CD4-positive, alpha-beta memory T cell (primary cell): ENCODE measurements around the gene CISH. TPM values are rescaled to one million over a fixed set of nuclear protein-coding genes. Genes with fewer than 3 reads are reported as not detected.

Experiments
- CTCF ChIA-PET: fragments of 350-600 bp; sonication (Branson Sonifier 250); formaldehyde crosslinking; loops from one replicate; lab custom pipeline; 2021; ENCODE audit warnings: inconsistent platforms; ENCODE audit not compliant: partially characterized antibody; lab: Charles Lee
- POLR2A ChIA-PET: fragments of 350-600 bp; sonication (Branson Sonifier 250); formaldehyde crosslinking; loops from one replicate; lab custom pipeline; 2021; ENCODE audit not compliant: partially characterized antibody; lab: Charles Lee
- DNase-seq, 5 donors: peaks; one replicate each; pipeline versions ENCODE4 v3.0.0 to v3.0.0-alpha.2; 2020 to 2022; ENCODE audit warnings: mixed read lengths in 1 of 5
- H3K27ac ChIP-seq: one replicate; pipeline ENCODE4 v1.7.0; 2013; ENCODE audit warnings: low read depth, low read length
- H3K27me3 ChIP-seq: 2 replicates; pipeline ENCODE4 v1.7.0; 2013; ENCODE audit warnings: mild to moderate bottlenecking, low read length, moderate library complexity; ENCODE audit not compliant: insufficient read depth
- H3K36me3 ChIP-seq: 2 replicates; pipeline ENCODE4 v1.7.0; 2013; ENCODE audit warnings: mild to moderate bottlenecking, low read length, moderate library complexity; ENCODE audit not compliant: insufficient read depth
- H3K4me1 ChIP-seq: 2 replicates; pipeline ENCODE4 v1.7.0; 2013; ENCODE audit warnings: mild to moderate bottlenecking, low read length, moderate library complexity; ENCODE audit not compliant: insufficient read depth
- H3K4me3 ChIP-seq, 2 donors: one replicate each; pipeline ENCODE4 v1.7.0; 2013; ENCODE audit warnings: low read length in 2 of 2, mild to moderate bottlenecking in 1 of 2
- H3K9me3 ChIP-seq, 2 donors: one replicate each; pipeline ENCODE4 v1.7.0; 2013; ENCODE audit warnings: low read length in 2 of 2, control low read depth in 1 of 2; ENCODE audit not compliant: control insufficient read depth in 1 of 2
- H3K27ac Mint-ChIP-seq, 7 donors: one replicate each; pipeline ENCODE4 v1.8.0; 2020 to 2021; ENCODE audit warnings: mixed read lengths in 7 of 7, mild to moderate bottlenecking in 6 of 7, inconsistent platforms in 3 of 7, moderate library complexity in 3 of 7
- H3K27me3 Mint-ChIP-seq, 2 donors: one replicate each; pipeline ENCODE4 v1.8.0; 2020 to 2021; ENCODE audit warnings: mixed read lengths in 2 of 2
- H3K36me3 Mint-ChIP-seq, 2 donors: one replicate each; pipeline ENCODE4 v1.8.0; 2020 to 2021; ENCODE audit warnings: mixed read lengths in 2 of 2, inconsistent platforms in 1 of 2, mild to moderate bottlenecking in 1 of 2
- H3K4me1 Mint-ChIP-seq, 4 donors: one replicate each; pipeline ENCODE4 v1.8.0; 2020 to 2021; ENCODE audit warnings: mixed read lengths in 4 of 4, mild to moderate bottlenecking in 1 of 4
- H3K4me3 Mint-ChIP-seq, 8 donors: one replicate each; pipeline ENCODE4 v1.8.0; 2020 to 2021; ENCODE audit warnings: mixed read lengths in 8 of 8, mild to moderate bottlenecking in 7 of 8, moderate library complexity in 6 of 8, inconsistent platforms in 3 of 8
- H3K9me3 Mint-ChIP-seq, 8 donors: one replicate each; pipeline ENCODE4 v1.8.0; 2020 to 2021; ENCODE audit warnings: mixed read lengths in 8 of 8, mild to moderate bottlenecking in 5 of 8, inconsistent platforms in 3 of 8, moderate library complexity in 1 of 8
- intact Hi-C: fragments of 100-400 bp; cut with micrococcal nuclease; formaldehyde crosslinking; loops from one replicate; pipeline ENCODE4 v1.15.1; 2023
- polyA plus RNA-seq, 2 donors: library from polyadenylated mRNA; unstranded; fragments of 300-500 nt; fragmentation: Illumina TruSeq; gene quantifications; one replicate each; pipeline ENCODE4 v1.2.3, GENCODE V29; 2021
- total RNA-seq, 2 experiments: library from RNA; stranded (reverse); gene quantifications; one replicate each; pipeline ENCODE4 v1.2.3, GENCODE V29; 2021

CISH gene
- total and polyA plus RNA-seq, 4 experiments from 2014 or later: 14.7 to 248 (median 53.6) TPM

- no peak for DNase-seq
- H3K27ac Mint-ChIP-seq: peak overlapping the region in 2 of 7 donors; percentile 27 to 30
- ChIA-PET CTCF (interaction anchor here (0.8 to 12.1 kb wide), 3 partner anchors 21 to 114 kb away, joined by 3 to 375 read pairs (median 3); partner anchors contain the start of genes CISH and MAPKAPK3), POLR2A (interaction anchor here (0.9 to 6.4 kb wide), 3 partner anchors 40 to 88 kb away, joined by 3 to 89 read pairs (median 4); partner anchors contain the start of gene MAPKAPK3)
- H3K9me3 Mint-ChIP-seq: no peaks in the 10 kb centered on the region
- H3K27ac ChIP-seq: no peak overlapping the region
- H3K36me3 ChIP-seq: no peaks in the 10 kb centered on the region
- H3K4me3 Mint-ChIP-seq: no peak overlapping the region
- H3K4me3 ChIP-seq: no peak overlapping the region
- H3K4me1 ChIP-seq: no peaks in the 10 kb centered on the region
- H3K27me3 Mint-ChIP-seq: no peaks in the 10 kb centered on the region
- H3K9me3 ChIP-seq: no peaks in the 10 kb centered on the region
- intact Hi-C loops: no loop called here
- no peaks in the 10 kb centered on the region for H3K27me3 ChIP-seq
- H3K4me1 Mint-ChIP-seq: peaks cover 0 to 6% (median under 1%) of the 10 kb centered on the region in 4 donors
- no peaks in the 10 kb centered on the region for H3K36me3 Mint-ChIP-seq
Observed at GRCh38 chr3:50656417-50657195, 45.0 kb upstream of the CISH start.

GRCh38 chr3:50655009-50655830, 43.6 kb upstream of the CISH start:
- H3K4me1 Mint-ChIP-seq: peaks cover 0 to 6% (median under 1%) of the 10 kb centered on the region in 4 donors
- H3K4me3 Mint-ChIP-seq: no peak overlapping the region
- intact Hi-C loops: no loop called here
- no peaks in the 10 kb centered on the region for H3K9me3 ChIP-seq
- H3K27me3 ChIP-seq: no peaks in the 10 kb centered on the region
- ChIA-PET CTCF (interaction anchor here (0.8 to 12.1 kb wide), 3 partner anchors 21 to 82 kb away, joined by 3 to 375 read pairs (median 4); partner anchors contain the start of genes CISH and MAPKAPK3), POLR2A (interaction anchor here (0.9 to 6.4 kb wide), 3 partner anchors 24 to 44 kb away, joined by 3 to 89 read pairs (median 4); partner anchors contain the start of genes CISH and MAPKAPK3)
- no peaks in the 10 kb centered on the region for H3K27me3 Mint-ChIP-seq
- no peaks in the 10 kb centered on the region for H3K36me3 Mint-ChIP-seq
- peak overlapping the region in 5 of 7 donors; percentile 15 to 80 (median 58) for H3K27ac Mint-ChIP-seq
- no peaks in the 10 kb centered on the region for H3K9me3 Mint-ChIP-seq
- no peak overlapping the region for H3K27ac ChIP-seq
- no peak overlapping the region for H3K4me3 ChIP-seq
- H3K4me1 ChIP-seq: no peaks in the 10 kb centered on the region
- no peak for DNase-seq
- H3K36me3 ChIP-seq: no peaks in the 10 kb centered on the region

- H3K4me3 Mint-ChIP-seq: no peak overlapping the region
- H3K36me3 ChIP-seq: no peaks in the 10 kb centered on the region
- H3K9me3 Mint-ChIP-seq: no peaks in the 10 kb centered on the region
- CTCF ChIA-PET: interaction anchor here (0.8 to 12.1 kb wide), 11 partner anchors 8 to 718 kb away, joined by 3 to 375 read pairs (median 7); partner anchors contain the start of genes C3orf18, CISH, HEMK1 and MAPKAPK3
- H3K27ac Mint-ChIP-seq: peak overlapping the region in 5 of 7 donors; percentile 29 to 81 (median 67)
- intact Hi-C loops: no loop called here
- no peaks in the 10 kb centered on the region for H3K9me3 ChIP-seq
- H3K27ac ChIP-seq: no peak overlapping the region
- peaks cover 0 to 7% of the 10 kb centered on the region in 2 donors for H3K36me3 Mint-ChIP-seq
- POLR2A ChIA-PET: interaction anchor here (0.9 to 6.4 kb wide), 7 partner anchors 22 to 83 kb away, joined by 3 to 89 read pairs (median 4); partner anchors contain the start of genes CISH and MAPKAPK3
- DNase-seq: no peak
- H3K4me1 Mint-ChIP-seq: peaks cover 0 to 6% (median under 1%) of the 10 kb centered on the region in 4 donors
- no peaks in the 10 kb centered on the region for H3K27me3 Mint-ChIP-seq
- H3K4me3 ChIP-seq: no peak overlapping the region
- no peaks in the 10 kb centered on the region for H3K4me1 ChIP-seq
- no peaks in the 10 kb centered on the region for H3K27me3 ChIP-seq
Observed at GRCh38 chr3:50653937-50654595, 42.5 kb upstream of the CISH start.

GRCh38 chr3:50652709-50653108, 41.1 kb upstream of the CISH start:
- H3K4me1 ChIP-seq: no peaks in the 10 kb centered on the region
- H3K27me3 ChIP-seq: no peaks in the 10 kb centered on the region
- no peaks in the 10 kb centered on the region for H3K9me3 ChIP-seq
- H3K27me3 Mint-ChIP-seq: no peaks in the 10 kb centered on the region
- H3K4me3 Mint-ChIP-seq: no peak overlapping the region
- no peak overlapping the region for H3K4me3 ChIP-seq
- ChIA-PET CTCF (interaction anchor here (0.7 to 12.1 kb wide), 17 partner anchors 9 to 719 kb away, joined by 3 to 375 read pairs (median 6); partner anchors contain the start of genes C3orf18, CISH, DOCK3 and HEMK1), POLR2A (interaction anchor here (0.8 to 6.4 kb wide), 8 partner anchors 21 to 83 kb away, joined by 3 to 89 read pairs (median 4); partner anchors contain the start of genes CISH, HEMK1 and MAPKAPK3)
- no peaks in the 10 kb centered on the region for H3K9me3 Mint-ChIP-seq
- H3K27ac Mint-ChIP-seq: peak overlapping the region in 1 of 7 donors; percentile 76
- H3K4me1 Mint-ChIP-seq: peaks cover 0 to 6% (median under 1%) of the 10 kb centered on the region in 4 donors
- DNase-seq: peak in 4 of 5 donors; percentile 40 to 54 (median 50)
- intact Hi-C loops: loop anchor here (1.0 kb wide), 2 partner anchors 36 to 80 kb away; no protein-coding TSS in a partner anchor
- peaks cover 6% of the 10 kb centered on the region for H3K36me3 ChIP-seq
- peaks cover under 1 to 16% of the 10 kb centered on the region in 2 donors for H3K36me3 Mint-ChIP-seq
- H3K27ac ChIP-seq: no peak overlapping the region

GRCh38 chr3:50651920-50652529, 40.5 kb upstream of the CISH start:
- no peak for DNase-seq
- Mint-ChIP-seq H3K4me3 (no peak overlapping the region), H3K27ac (peak overlapping the region in 3 of 7 donors; percentile 51 to 66 (median 62)), H3K4me1 (peaks cover 0 to 6% (median under 1%) of the 10 kb centered on the region in 4 donors), H3K9me3 (no peaks in the 10 kb centered on the region), H3K27me3 (no peaks in the 10 kb centered on the region), H3K36me3 (peaks cover 7 to 23% of the 10 kb centered on the region in 2 donors)
- Histone ChIP-seq H3K4me3 (no peak overlapping the region), H3K27me3 (no peaks in the 10 kb centered on the region), H3K36me3 (peaks cover 13% of the 10 kb centered on the region), H3K4me1 (no peaks in the 10 kb centered on the region), H3K9me3 (no peaks in the 10 kb centered on the region), H3K27ac (no peak overlapping the region)
- CTCF ChIA-PET: interaction anchor here (0.7 to 12.1 kb wide), 11 partner anchors 8 to 134 kb away, joined by 3 to 375 read pairs (median 7); partner anchors contain the start of genes C3orf18, CISH, DOCK3 and HEMK1
- POLR2A ChIA-PET: interaction anchor here (1.0 to 6.4 kb wide), 5 partner anchors 20 to 83 kb away, joined by 3 to 89 read pairs (median 8); partner anchors contain the start of genes HEMK1 and MAPKAPK3
- intact Hi-C loops: loop anchor here (1.0 kb wide), 2 partner anchors 36 to 80 kb away; no protein-coding TSS in a partner anchor

- no peak overlapping the region for H3K27ac ChIP-seq
- intact Hi-C loops: no loop called here
- POLR2A ChIA-PET: interaction anchor here (2.3 to 6.4 kb wide), 2 partner anchors 35 to 82 kb away, joined by 9 to 89 read pairs; partner anchors contain the start of genes HEMK1 and MAPKAPK3
Observed at GRCh38 chr3:50651445-50651844, 39.9 kb upstream of the CISH start.

More at GRCh38 chr3:50651445-50651844, 39.9 kb upstream of the CISH start:
- Histone ChIP-seq H3K4me3 (no peak overlapping the region), H3K4me1 (no peaks in the 10 kb centered on the region), H3K36me3 (peaks cover 17% of the 10 kb centered on the region), H3K27me3 (no peaks in the 10 kb centered on the region), H3K9me3 (no peaks in the 10 kb centered on the region)
- Mint-ChIP-seq H3K9me3 (no peaks in the 10 kb centered on the region), H3K27ac (peak overlapping the region in 4 of 7 donors; percentile 66 to 70 (median 69)), H3K4me1 (peaks cover 0 to 6% (median 0%) of the 10 kb centered on the region in 4 donors), H3K36me3 (peaks cover 9 to 28% of the 10 kb centered on the region in 2 donors), H3K4me3 (no peak overlapping the region), H3K27me3 (no peaks in the 10 kb centered on the region)
- no peak for DNase-seq
- CTCF ChIA-PET: interaction anchor here (0.6 to 12.1 kb wide), 7 partner anchors 16 to 130 kb away, joined by 3 to 375 read pairs (median 7); partner anchors contain the start of genes C3orf18, CISH, DOCK3 and HEMK1
